K562 (cell line): ENCODE data around the gene ZNF143. TPM values are rescaled to one million over a fixed set of nuclear protein-coding genes. Genes with fewer than 3 reads are reported as not detected.

Experiments
- ATAC-seq: fragments of 200-7000 bp; cut with Tn5 transposase; 3 replicates; pipeline ENCODE4 v1.9.1; 2020; ENCODE audit warnings: moderate library complexity
- BruUV-seq: library from RNA; stranded (reverse); fragments of 400-500 nt; replicated peaks from 2 replicates; lab custom pipeline; 2021; lab: Mats Ljungman, UMichigan
- CTCF ChIA-PET: fragments of 300-600 bp; formaldehyde crosslinking; extraction: SDS; loops from one replicate; lab custom pipeline; 2021; ENCODE audit warnings: low intra/inter-chr PET ratio; lab: Yijun Ruan, JAX
- POLR2A ChIA-PET: fragments of 300-600, 350-650 bp; sonication (Branson Sonifier 250); formaldehyde crosslinking; extraction: SDS; loops from one replicate; lab custom pipeline; 2021; ENCODE audit warnings: antibody characterized with exemption, inconsistent platforms; lab: Yijun Ruan, JAX
- DNase-seq, 4 experiments: peaks; one replicate each; pipeline versions ENCODE4 v3.0.0 to v3.0.0-alpha.2; 2011 to 2018; ENCODE audit warnings: low spot score in 3 of 4, mixed read lengths in 3 of 4; ENCODE audit errors: extremely low read depth in 1 of 4
- FAIRE-seq: peaks from 2 replicates; lab custom pipeline; 2011; peaks lifted over from hg19 to GRCh38; lab: Jason Lieb, UNC
- H2AFZ ChIP-seq: 2 replicates; pipeline ENCODE4 v1.6.0; 2011; ENCODE audit warnings: low read depth, low read length, control low read depth, inconsistent platforms
- H3K27ac ChIP-seq: fragments of 200-600 bp; 3 replicates; pipeline ENCODE4 v1.8.0; 2011; ENCODE audit warnings: low read depth, mild to moderate bottlenecking, control low read depth, inconsistent platforms, low read length, moderate library complexity, mixed read lengths; ENCODE audit errors: extremely low read depth
- H3K27me3 ChIP-seq, 2 experiments: fragments of 300-600 bp in 1 of 2; 2 replicates in 1 of 2; 3 replicates in 1 of 2; pipeline versions ENCODE4 v1.6.0 to v1.8.0; 2011; ENCODE audit warnings: inconsistent platforms in 2 of 2, low read length in 2 of 2, mild to moderate bottlenecking in 1 of 2, mixed read lengths in 1 of 2, moderate library complexity in 1 of 2; ENCODE audit not compliant: control insufficient read depth in 2 of 2, insufficient read depth in 2 of 2
- H3K36me3 ChIP-seq: fragments of 300-600 bp; 3 replicates; pipeline ENCODE4 v1.8.0; 2011; ENCODE audit warnings: mild to moderate bottlenecking, low read length, inconsistent platforms; ENCODE audit not compliant: control insufficient read depth, insufficient read depth
- H3K4me1 ChIP-seq, 2 experiments: fragments of 200-600 bp in 1 of 2; replicated peaks in 1 of 2; 2 replicates in 1 of 2; 3 replicates in 1 of 2; pipeline versions ENCODE4 v1.5.1 to v1.8.0; 2011; ENCODE audit warnings: inconsistent platforms in 2 of 2, low read length in 2 of 2, mild to moderate bottlenecking in 1 of 2, mixed read lengths in 1 of 2, moderate library complexity in 1 of 2; ENCODE audit not compliant: control insufficient read depth in 2 of 2, insufficient read depth in 2 of 2
- H3K4me2 ChIP-seq: 2 replicates; pipeline ENCODE4 v1.6.1; 2011; ENCODE audit warnings: low read length, control low read depth, inconsistent platforms, mixed read lengths; ENCODE audit not compliant: insufficient read depth
- H3K4me3 ChIP-seq: fragments of 200-600 bp; sonication (generic), shearing (Covaris generic); 2 replicates; pipeline ENCODE4 v1.5.1; 2016; ENCODE audit warnings: control low read depth, inconsistent platforms
- H3K79me2 ChIP-seq: fragments of 200-600 bp; 3 replicates; pipeline ENCODE4 v1.8.0; 2011; ENCODE audit warnings: low read length, inconsistent platforms; ENCODE audit not compliant: control insufficient read depth, insufficient read depth
- H3K9ac ChIP-seq, 2 experiments: 2 replicates each; pipeline versions ENCODE4 v1.6.0 to v1.6.1; 2011; ENCODE audit warnings: low read depth in 2 of 2, low read length in 2 of 2, control low read depth in 1 of 2, inconsistent platforms in 1 of 2, mild to moderate bottlenecking in 1 of 2, mixed read lengths in 1 of 2; ENCODE audit not compliant: insufficient read depth in 1 of 2
- H3K9me1 ChIP-seq: one replicate; pipeline ENCODE4 v1.6.0; 2011; ENCODE audit warnings: inconsistent platforms, mild to moderate bottlenecking, low read length, moderate library complexity; ENCODE audit not compliant: control insufficient read depth, insufficient read depth
- H3K9me3 ChIP-seq: replicated peaks from 2 replicates; pipeline ENCODE4 v1.5.1; 2011; ENCODE audit warnings: low read depth, low read length, inconsistent platforms; ENCODE audit not compliant: control insufficient read depth, insufficient read depth
- H4K20me1 ChIP-seq: replicated peaks from 2 replicates; pipeline ENCODE4 v1.6.1; 2011; ENCODE audit warnings: low read length, inconsistent platforms, mixed read lengths; ENCODE audit not compliant: control insufficient read depth, insufficient read depth
- FOSL1 ChIP-seq: fragments of 200-800 bp; sonication (Bioruptor generic); conservative IDR thresholded peaks from 2 replicates; pipeline ENCODE4 v1.6.1; 2016; ENCODE audit warnings: missing genetic modification characterization, missing compliant biosample characterization
- FOXK2 ChIP-seq, 2 experiments: fragments of 450-650 bp; IDR thresholded peaks in 1 of 2; conservative IDR thresholded peaks in 1 of 2; 2 replicates each; pipeline ENCODE4 v1.6.1; 2016; ENCODE audit warnings: low read depth in 2 of 2, mild to moderate bottlenecking in 1 of 2
- RBFOX2 ChIP-seq: fragments of 200-400 bp; formaldehyde crosslinking; IDR thresholded peaks from 2 replicates; pipeline ENCODE4 v1.6.1; 2017; ENCODE audit warnings: low read depth, mild to moderate bottlenecking, low read length, moderate library complexity
- RBM25 ChIP-seq: fragments of 200-400 bp; formaldehyde crosslinking; IDR thresholded peaks from 2 replicates; pipeline ENCODE4 v1.6.1; 2018; ENCODE audit warnings: low read length, low read depth, moderate library complexity; ENCODE audit not compliant: severe bottlenecking
- SUPT5H ChIP-seq: fragments of 450-650 bp; IDR thresholded peaks from 2 replicates; pipeline ENCODE4 v1.6.1; 2016
- ZSCAN29 ChIP-seq: fragments of 450-650 bp; IDR thresholded peaks from 2 replicates; pipeline ENCODE4 v1.6.1; 2017
- WGBS: fragments of 100-300 bp; shearing (Covaris generic); methylation state at CpG from one replicate; pipeline ENCODE4 v1.1.6; 2016; ENCODE audit warnings: low coverage, mixed read lengths; ENCODE audit not compliant: insufficient coverage; ENCODE audit errors: missing lambda C conversion rate; 5-methylcytosine and 5-hydroxymethylcytosine counted together
- in situ Hi-C: fragments of 300-500 bp; cut with MboI; formaldehyde crosslinking; loops from 4 replicates; pipeline ENCODE4 v1.15.0; 2018; ENCODE audit warnings: inconsistent platforms, mixed read lengths
- intact Hi-C: fragments of 100-400 bp; cut with micrococcal nuclease; formaldehyde crosslinking; loops from 2 replicates; pipeline ENCODE4 v1.14.2; 2022
- polyA plus RNA-seq, 8 experiments: library from polyadenylated mRNA; depleted of rRNA in 4 of 8; stranded (reverse) in 5 of 8; unstranded in 3 of 8; fragments of >200 nt; fragmentation: Nextera tagmentation in 2 of 8; fragmentation: Illumina TruSeq in 1 of 8; extraction: Ambion mirVana in 2 of 8; extraction: Trizol in 1 of 8; gene quantifications; 2 replicates each; pipeline versions ENCODE4 v1.2.1 to v1.2.3, GENCODE V29; 2011 to 2014; ENCODE audit warnings: inconsistent platforms in 1 of 8, missing spikeins in 1 of 8
- total RNA-seq, 7 experiments: library from RNA; depleted of rRNA in 6 of 7; stranded (reverse); fragments of >200 nt in 6 of 7; fragmentation: Illumina TruSeq in 2 of 7; extraction: Trizol in 2 of 7; gene quantifications; 2 replicates each; pipeline versions ENCODE4 v1.2.1 to v1.2.3, GENCODE V29; 2011 to 2021; ENCODE audit warnings: low replicate concordance in 1 of 7
- TF ChIP-seq, protein P1 (sequence below): fragments of 450-650 bp; formaldehyde crosslinking; IDR thresholded peaks from 2 replicates; pipeline ENCODE4 v1.4.0; 2020; ENCODE audit warnings: mild to moderate bottlenecking, moderate library complexity

ZNF143 gene
- total and polyA plus RNA-seq, 9 of the 15 experiments (the other 6 are each of a cell fraction or from before 2014, with no cell fraction given): 18.4 to 58.5 (median 27.1) TPM

DNA sequence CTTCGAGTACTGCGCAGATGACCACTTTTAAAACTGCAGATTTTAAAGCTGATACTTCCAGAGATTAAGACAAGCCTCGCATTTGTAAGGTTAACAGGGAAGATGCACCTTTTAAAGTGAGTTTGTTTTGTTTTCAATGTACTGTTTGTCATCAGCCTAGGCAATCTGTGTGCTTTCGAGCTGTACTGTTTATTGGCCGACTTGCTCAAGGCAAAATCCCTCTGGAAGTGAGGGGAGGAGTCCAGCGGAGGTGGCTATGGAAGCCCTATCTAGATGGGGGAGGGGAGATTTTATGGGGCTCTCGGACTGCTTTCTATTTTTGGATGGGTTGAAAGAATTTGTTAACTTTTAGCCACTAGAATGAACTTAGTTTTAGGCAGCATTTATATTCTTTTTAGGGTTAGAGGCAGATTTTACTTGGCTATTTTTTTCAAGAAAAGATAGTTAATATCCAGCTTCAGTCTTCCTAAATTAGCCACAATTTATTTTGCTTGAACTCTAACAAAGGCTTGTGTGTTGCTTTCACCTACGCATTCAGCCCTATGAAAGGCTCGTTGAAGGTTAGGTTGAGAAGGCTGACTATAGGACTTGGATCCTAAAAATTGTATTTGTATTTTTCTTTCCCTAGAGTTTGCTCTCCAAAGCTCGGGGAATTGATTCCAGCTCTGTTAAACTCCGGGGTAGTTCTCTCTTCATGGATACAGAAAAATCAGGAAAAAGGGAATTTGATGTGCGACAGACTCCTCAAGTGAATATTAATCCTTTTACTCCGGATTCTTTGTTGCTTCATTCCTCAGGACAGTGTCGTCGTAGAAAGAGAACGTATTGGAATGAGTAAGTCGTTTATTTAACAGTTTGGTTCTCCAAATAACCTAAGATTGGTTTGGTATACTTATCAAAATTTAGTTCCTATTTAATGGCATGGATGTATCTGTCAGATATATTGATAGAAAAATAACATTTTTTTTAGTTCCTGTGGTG lies 114.7 kb downstream of the ZNF143 start (continued):
- TF ChIP-seq, protein P1, sequence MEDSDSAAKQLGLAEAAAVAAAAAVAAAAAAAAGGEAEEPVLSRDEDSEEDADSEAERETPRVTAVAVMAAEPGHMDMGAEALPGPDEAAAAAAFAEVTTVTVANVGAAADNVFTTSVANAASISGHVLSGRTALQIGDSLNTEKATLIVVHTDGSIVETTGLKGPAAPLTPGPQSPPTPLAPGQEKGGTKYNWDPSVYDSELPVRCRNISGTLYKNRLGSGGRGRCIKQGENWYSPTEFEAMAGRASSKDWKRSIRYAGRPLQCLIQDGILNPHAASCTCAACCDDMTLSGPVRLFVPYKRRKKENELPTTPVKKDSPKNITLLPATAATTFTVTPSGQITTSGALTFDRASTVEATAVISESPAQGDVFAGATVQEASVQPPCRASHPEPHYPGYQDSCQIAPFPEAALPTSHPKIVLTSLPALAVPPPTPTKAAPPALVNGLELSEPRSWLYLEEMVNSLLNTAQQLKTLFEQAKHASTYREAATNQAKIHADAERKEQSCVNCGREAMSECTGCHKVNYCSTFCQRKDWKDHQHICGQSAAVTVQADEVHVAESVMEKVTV (CRISPR knock-in tag): 0 out of 2 replicates have a peak, but pooled peaks have one; percentile 5
- TF ChIP-seq FOSL1 (tag) (0 out of 2 replicates have a peak, but pooled peaks have one; percentile 19), FOXK2 (conservative IDR thresholded peaks at IDR 0.05 in 1 of 2, IDR thresholded peaks at IDR 0.05 in 1 of 2; ENCODE audit: low read depth in 2 of 2) (peak in 1 of 2 experiments; percentile 9; a peak in 2 of 4 replicates), ZSCAN29 (peak; percentile 68; the same call in 1 of the 2 replicates), RBM25 (no peak)

DNA sequence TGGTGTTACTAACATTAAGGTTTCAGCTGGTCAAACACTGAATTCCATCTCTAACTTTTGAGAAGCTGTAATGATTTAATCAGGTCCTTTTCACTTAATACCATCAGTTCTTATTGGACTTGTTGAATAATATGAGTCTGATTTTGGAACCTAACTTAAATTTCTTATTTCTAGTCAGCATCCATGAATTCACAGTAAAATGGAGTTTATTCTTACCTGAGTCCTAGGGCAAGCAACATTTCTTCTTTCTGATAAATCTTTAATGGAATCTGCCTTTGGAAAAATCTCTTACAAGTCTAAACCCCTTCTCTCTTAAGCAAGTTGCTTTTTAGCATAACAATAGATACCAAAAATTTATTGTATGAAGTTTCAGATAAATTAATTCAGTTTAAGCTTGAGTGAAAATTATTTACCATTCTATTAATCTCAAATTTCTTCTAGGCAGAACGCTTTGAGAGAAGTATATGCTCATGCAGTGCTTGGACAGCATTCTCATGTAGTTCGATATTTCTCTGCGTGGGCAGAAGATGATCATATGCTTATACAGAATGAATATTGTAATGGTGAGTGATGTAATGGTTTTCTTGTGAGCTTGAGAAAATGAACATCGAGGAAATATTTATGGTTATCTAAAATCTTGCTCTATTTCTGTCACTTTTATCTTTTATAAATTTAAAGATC lies 116.0 kb downstream of the ZNF143 start:
- Histone ChIP-seq H3K4me1 (peaks cover 12 to 34% of the 10 kb centered on the region in 2 experiments; a peak in 4 of 5 replicates), H4K20me1 (peaks cover 9% of the 10 kb centered on the region), H3K27ac (peak overlapping the region; percentile 98; the same call in 1 of the 3 replicates), H2AFZ (no peak overlapping the region), H3K9me1 (no peaks in the 10 kb centered on the region), H3K9me3 (no peaks in the 10 kb centered on the region), H3K36me3 (peaks cover 68% of the 10 kb centered on the region), H3K9ac (peak overlapping the region; percentile 18 to 91; a peak in 3 of 4 replicates), H3K27me3 (no peaks in the 10 kb centered on the region)
- 70% methylated on average over 4 of the region's 4 CpGs for WGBS
- FAIRE-seq (no peak), DNase-seq (no peak), ATAC-seq (no peak)
- BruUV-seq: no TSS peak
- in situ Hi-C loops: no loop called here
- TF ChIP-seq RBFOX2 (0 out of 2 replicates have a peak, but pooled peaks have one; percentile 44), SUPT5H (no peak)
- TF ChIP-seq, all 486 proteins: peak for 1
- peak overlapping the region; percentile 92 for H3K4me3 ChIP-seq
- POLR2A ChIA-PET: interaction anchor here (1.2 to 3.3 kb wide), 14 partner anchors 8 to 211 kb away, joined by 3 to 26 read pairs (median 10); partner anchors contain the start of gene ZNF143
- H3K4me2 ChIP-seq: peak overlapping the region; percentile 96
- H3K79me2 ChIP-seq: peaks cover 78% of the 10 kb centered on the region
- intact Hi-C loops: loop anchor here (10.0 kb wide), 1 partner anchor 112 kb away; the partner anchor contains the start of gene ZNF143
- CTCF ChIA-PET: interaction anchor here (0.6 kb wide), 1 partner anchor 92 kb away, joined by 3 read pairs; no protein-coding TSS in a partner anchor
